VCaP (cell line): ENCODE data around the gene ENHO.
A peak's percentile ranks its signal among the peaks of the same experiment; 100 is the strongest.
"Not testable (repeated sequence)": the region's sequence is repeated elsewhere in the genome, so short reads cannot be mapped to it uniquely, and the experiment has no call there.

Experiments
- H3K27ac ChIP-seq: fragments of 450-650 bp; 2 replicates; pipeline ENCODE4 v1.5.1; 2017
- CTCF ChIP-seq: fragments of 450-650 bp; conservative IDR thresholded peaks from 2 replicates; pipeline ENCODE4 v1.5.1; 2017; ENCODE audit warnings: mild to moderate bottlenecking, moderate library complexity

Gene ENHO

GRCh38 chr9:34486572-34486971 is 36.2 kb downstream of the ENHO start:
- H3K27ac ChIP-seq = no peak overlapping the region
- TF ChIP-seq CTCF = no peak

- TF ChIP-seq CTCF = no peak
- H3K27ac ChIP-seq = no peak overlapping the region
Observed at GRCh38 chr9:34485822-34486221, 37.0 kb downstream of the ENHO start.

GRCh38 chr9:34484678-34485077 is 38.1 kb downstream of the ENHO start:
- peak overlapping the region; percentile 26; the same call in 1 of the 2 replicates for H3K27ac ChIP-seq
- no peak for TF ChIP-seq CTCF

GRCh38 chr9:34482746-34483145 is 40.0 kb downstream of the ENHO start:
- not testable (repeated sequence) for H3K27ac ChIP-seq

GRCh38 chr9:34481620-34482019 is 41.2 kb downstream of the ENHO start:
- H3K27ac ChIP-seq = not testable (repeated sequence)

- H3K27ac ChIP-seq = peak overlapping the region; percentile 50
- TF ChIP-seq CTCF = no peak
Observed at GRCh38 chr9:34479431-34479866, 43.3 kb downstream of the ENHO start.

GRCh38 chr9:34477541-34477940 is 45.2 kb downstream of the ENHO start:
- TF ChIP-seq CTCF = no peak
- no peak overlapping the region for H3K27ac ChIP-seq

GRCh38 chr9:34475097-34475496 is 47.7 kb downstream of the ENHO start:
- no peak for TF ChIP-seq CTCF

More at GRCh38 chr9:34475097-34475496, 47.7 kb downstream of the ENHO start:
- H3K27ac ChIP-seq = no peak overlapping the region
